Activated T-cell treated with anti-CD3 and anti-CD28 coated beads for 24 hours (primary cell): Measurements from ENCODE around the gene TMEM121.
"Not testable (repeated sequence)": the region's sequence is repeated elsewhere in the genome, so short reads cannot be mapped to it uniquely, and the experiment has no call there.

Experiments
- DNase-seq: peaks from one replicate; pipeline ENCODE4 v3.0.0-alpha.2; 2020; ENCODE audit warnings: low read depth

The TMEM121 gene

GRCh38 chr14:105528586-105529318, 2.4 kb downstream of the TMEM121 start:
- DNase-seq = peak; percentile 42

GRCh38 chr14:105529319-105529568, 2.9 kb downstream of the TMEM121 start:
- DNase-seq = no peak

GRCh38 chr14:105529569-105530284, 3.3 kb downstream of the TMEM121 start:
- DNase-seq = no peak

GRCh38 chr14:105530285-105531087, 4.1 kb downstream of the TMEM121 start:
- no peak for DNase-seq

- no peak for DNase-seq
Measured at GRCh38 chr14:105531088-105531893, 4.9 kb downstream of the TMEM121 start.

GRCh38 chr14:105531894-105532623, 5.7 kb downstream of the TMEM121 start:
- no peak for DNase-seq

GRCh38 chr14:105532735-105533141, 6.4 kb downstream of the TMEM121 start:
- no peak for DNase-seq

GRCh38 chr14:105533391-105533790, 7.0 kb downstream of the TMEM121 start:
- no peak for DNase-seq

- DNase-seq = no peak
Measured at GRCh38 chr14:105533811-105534498, 7.6 kb downstream of the TMEM121 start.

GRCh38 chr14:105534586-105534985, 8.2 kb downstream of the TMEM121 start:
- DNase-seq = no peak

GRCh38 chr14:105536051-105536450, 9.7 kb downstream of the TMEM121 start:
- DNase-seq = no peak

- no peak for DNase-seq
Measured at GRCh38 chr14:105536691-105537579, 10.6 kb downstream of the TMEM121 start.

GRCh38 chr14:105537580-105538474, 11.4 kb downstream of the TMEM121 start:
- peak; percentile 56 for DNase-seq

- DNase-seq = no peak
Measured at GRCh38 chr14:105538481-105539049, 12.2 kb downstream of the TMEM121 start.

GRCh38 chr14:105540811-105541210, 14.4 kb downstream of the TMEM121 start:
- no peak for DNase-seq

GRCh38 chr14:105541218-105541875, 15.0 kb downstream of the TMEM121 start:
- DNase-seq = no peak

GRCh38 chr14:105545676-105546075, 19.3 kb downstream of the TMEM121 start:
- not testable (repeated sequence) for DNase-seq

GRCh38 chr14:105546410-105546809, 20.0 kb downstream of the TMEM121 start:
- not testable (repeated sequence) for DNase-seq
